HG03103 (cell line): ENCODE results near the gene COX19.
"Not testable (repeated sequence)": the region's sequence is repeated elsewhere in the genome, so short reads cannot be mapped to it uniquely, and the experiment has no call there.

ENCODE experiments used
- ATAC-seq: cut with Tn5 transposase; IDR thresholded peaks from one replicate; pipeline ENCODE4 v1.9.1; 2021; ENCODE audit warnings: low read depth; ENCODE audit not compliant: unreplicated experiment

Gene COX19

DNA sequence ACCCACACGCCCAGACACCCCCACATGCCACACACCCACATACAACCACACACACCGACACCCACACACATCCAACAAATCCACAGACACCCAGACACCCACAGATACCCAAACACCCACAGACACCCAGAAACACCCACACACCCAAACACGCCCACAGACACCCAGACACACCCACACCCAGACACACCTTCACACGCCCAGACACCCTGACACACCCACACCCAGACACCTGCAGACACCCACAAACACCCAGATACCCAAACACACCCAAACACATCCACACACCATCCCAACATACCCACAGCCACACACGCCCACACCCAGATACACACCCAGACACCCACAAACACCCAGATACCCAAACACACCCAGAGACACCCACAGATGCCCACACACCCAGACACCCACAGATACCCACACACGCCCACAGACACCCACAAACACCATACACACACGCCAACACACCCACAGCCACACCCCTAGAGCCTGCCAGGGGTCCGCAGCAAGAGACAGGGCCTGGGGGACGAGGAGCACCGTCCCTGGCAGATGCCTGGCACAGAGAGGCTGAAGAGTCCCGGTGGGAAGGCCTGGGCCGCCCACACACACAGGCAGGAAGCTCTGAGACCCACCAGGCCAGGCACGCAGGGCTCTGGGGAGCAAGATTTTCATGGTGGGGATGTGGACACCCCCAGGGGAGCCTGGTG lies 36.1 kb upstream of the COX19 start:
- ATAC-seq = no peak

GRCh38 chr7:1010226-1010625 lies 34.9 kb upstream of the COX19 start:
- no peak for ATAC-seq

GRCh38 chr7:1009747-1010146 lies 34.4 kb upstream of the COX19 start:
- ATAC-seq = no peak

GRCh38 chr7:1008733-1009363 lies 33.5 kb upstream of the COX19 start:
- no peak for ATAC-seq

- no peak for ATAC-seq
Measured at GRCh38 chr7:1007901-1008300, 32.6 kb upstream of the COX19 start.

DNA sequence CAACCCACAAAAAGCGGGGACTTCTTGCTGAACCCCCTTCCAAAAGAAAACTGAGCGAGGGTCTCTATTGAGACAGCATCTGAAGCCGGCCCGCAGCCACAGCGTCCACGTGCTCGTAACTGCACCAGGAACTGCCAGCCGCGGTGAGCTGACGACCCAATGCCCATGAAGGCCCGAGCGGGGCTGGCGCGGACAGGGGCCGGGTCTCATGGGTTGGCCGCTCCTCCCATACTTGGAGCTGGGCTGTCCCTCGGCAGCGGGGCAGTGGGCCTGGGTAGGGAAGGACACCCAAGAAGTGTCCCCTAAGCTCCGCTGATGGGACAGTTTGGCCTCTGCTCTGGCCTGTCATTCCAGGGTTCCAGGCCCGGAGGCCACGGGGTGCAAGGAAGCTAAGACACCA lies 30.0 kb upstream of the COX19 start:
- ATAC-seq = no peak

- ATAC-seq = no peak
Measured at GRCh38 chr7:1004018-1004852, 28.9 kb upstream of the COX19 start.

DNA sequence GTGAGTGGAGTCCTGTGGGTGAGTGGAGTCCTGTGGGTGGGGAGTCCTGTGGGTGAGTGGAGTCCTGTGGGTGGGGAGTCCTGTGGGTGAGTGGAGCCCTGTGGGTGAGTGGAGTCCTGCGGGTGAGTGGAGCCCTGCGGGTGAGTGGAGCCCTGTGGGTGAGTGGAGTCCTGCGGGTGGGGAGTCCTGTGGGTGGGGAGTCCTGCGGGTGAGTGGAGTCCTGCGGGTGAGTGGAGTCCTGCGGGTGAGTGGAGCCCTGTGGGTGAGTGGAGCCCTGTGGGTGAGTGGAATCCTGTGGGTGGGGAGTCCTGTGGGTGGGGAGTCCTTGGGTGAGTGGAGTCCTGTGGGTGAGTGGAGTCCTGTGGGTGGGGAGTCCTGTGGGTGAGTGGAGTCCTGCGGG lies 27.1 kb upstream of the COX19 start:
- not testable (repeated sequence) for ATAC-seq

DNA sequence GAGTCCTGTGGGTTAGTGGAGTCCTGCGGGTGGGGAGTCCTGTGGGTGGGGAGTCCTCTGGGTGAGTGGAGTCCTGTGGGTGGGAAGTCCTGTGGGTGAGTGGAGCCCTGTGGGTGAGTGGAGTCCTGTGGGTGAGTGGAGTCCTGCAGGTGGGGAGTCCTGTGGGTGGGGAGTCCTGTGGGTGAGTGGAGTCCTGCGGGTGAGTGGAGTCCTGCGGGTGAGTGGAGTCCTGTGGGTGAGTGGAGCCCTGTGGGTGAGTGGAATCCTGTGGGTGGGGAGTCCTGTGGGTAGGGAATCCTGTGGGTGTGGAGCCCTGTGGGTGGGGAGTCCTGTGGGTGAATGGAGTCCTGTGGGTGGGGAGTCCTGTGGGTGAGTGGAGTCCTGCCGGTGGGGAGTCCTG lies 26.7 kb upstream of the COX19 start:
- ATAC-seq = not testable (repeated sequence)

- not testable (repeated sequence) for ATAC-seq
Measured at GRCh38 chr7:1001069-1001770, 25.9 kb upstream of the COX19 start.

DNA sequence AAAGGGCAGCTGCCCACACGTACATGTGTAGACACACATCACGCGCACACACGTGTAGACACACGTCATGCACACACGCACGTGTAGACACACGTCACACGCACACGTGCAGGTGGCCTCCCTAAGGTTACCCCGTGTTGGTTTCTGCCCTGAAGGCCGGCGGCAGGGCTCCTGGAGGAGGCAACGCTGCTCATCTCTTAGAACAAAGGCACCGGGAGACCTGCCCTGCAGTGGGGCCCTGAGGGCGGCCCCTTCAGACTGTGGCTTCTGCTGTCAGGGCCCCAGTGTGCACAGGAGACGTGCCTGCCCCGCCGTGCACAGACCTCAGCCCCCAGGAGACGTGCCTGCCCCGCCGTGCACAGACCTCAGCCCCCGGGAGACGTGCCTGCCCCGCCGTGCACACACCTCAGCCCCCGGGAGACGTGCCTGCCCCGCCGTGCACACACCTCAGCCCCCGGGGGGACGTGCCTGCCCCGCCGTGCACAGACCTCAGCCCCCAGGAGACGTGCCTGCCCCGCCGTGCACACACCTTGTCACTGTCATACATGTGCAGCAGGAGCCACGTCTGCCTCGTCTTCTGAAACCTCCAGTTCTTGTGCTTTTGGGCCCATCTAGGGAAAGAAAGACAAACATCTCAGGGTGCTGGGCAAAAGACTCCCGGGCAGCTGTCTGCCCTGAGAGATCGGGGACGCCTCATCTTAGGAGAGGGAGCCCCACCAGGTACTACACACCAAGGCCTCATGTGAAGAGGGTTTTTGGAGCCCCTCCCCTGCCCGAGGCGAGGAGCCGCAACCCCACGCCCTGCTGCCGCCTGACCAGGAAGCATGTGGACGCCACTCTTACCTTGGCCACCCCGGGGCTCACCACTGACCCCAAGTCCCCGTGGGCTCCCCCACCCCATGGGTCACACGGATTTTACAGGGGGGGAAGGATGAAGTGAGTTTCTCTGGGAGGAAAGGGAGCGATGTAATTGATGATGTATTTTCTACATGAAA lies 24.9 kb upstream of the COX19 start:
- no peak for ATAC-seq

DNA sequence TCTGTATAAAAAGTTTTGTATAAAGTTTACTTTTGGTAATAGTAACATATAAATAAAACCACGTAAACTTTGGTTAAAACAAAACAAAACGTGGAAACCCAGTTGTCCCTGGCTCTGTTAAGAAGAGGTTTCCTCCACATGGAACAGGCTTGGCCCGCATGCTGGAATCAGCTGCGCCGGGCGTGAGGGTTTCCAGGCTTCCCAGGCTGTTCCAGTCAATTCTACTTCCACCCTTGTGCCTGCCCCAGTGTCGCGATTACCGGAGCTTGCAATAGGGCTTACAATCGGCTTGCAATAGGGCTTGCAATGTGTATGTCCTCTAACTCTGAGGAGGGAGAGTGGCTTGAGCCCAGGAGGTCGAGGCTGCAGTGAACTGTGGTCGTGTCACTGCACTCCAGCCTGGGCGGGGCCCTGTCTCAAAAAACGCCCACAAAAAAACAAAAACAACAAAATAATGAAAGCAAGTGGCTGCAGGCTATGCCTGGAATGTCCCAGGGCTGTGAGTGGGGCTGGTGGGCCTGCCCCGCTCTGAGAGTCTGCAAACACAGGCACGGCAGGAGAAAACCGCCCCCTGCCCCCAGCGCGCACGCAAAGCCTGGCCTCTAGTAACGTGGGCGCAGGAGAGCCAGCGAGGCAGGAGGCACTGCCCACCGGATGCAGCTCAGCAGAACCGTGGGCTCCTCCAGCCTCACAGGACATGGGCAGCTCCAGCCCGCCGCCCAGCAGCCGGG lies 24.0 kb upstream of the COX19 start:
- ATAC-seq = no peak

- ATAC-seq = no peak
Measured at GRCh38 chr7:997404-998395, 22.4 kb upstream of the COX19 start.

- no peak for ATAC-seq
Measured at GRCh38 chr7:996079-996872, 20.9 kb upstream of the COX19 start.

GRCh38 chr7:995571-995970 lies 20.2 kb upstream of the COX19 start:
- no peak for ATAC-seq

DNA sequence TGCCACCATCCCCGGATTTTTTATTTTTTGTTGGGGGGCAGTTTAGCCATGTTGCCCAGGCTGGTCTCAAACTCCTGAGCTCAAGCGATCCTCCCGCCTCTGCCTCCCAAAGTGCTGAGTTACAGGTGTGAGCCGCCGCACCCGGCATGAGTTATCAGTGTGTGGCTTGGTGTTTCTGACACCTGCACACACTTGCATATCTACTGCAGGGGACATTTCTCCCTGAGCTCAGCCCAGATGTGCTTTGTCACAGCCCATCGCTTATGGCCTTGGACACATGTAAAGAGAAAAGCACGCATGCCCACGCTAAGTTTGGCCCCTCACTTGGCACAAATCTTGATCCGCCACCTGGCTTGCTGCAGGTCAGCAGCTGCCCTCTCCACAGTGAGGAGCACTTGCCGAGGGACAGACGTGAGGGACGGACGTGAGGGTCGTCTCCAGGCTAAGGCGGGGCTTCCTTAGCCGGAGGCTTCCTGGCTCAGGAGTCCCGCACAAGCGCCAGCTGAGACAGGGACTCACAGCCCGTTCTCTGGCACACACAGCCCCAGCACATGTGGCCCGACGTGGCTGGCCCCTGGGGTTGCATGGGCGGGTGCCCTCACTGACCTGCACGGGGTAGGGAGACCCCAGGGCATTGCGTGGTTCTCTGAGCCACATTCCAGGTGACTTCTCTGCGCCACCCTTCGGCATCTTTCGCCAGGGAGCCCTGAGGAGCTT lies 19.4 kb upstream of the COX19 start:
- no peak for ATAC-seq
